ENCODE data around the gene RNPEP. TPM values are rescaled to one million over a fixed set of nuclear protein-coding genes. Genes with fewer than 3 reads are reported as not detected.
A peak's percentile ranks its signal among the peaks of the same experiment; 100 is the strongest.

The RNPEP gene
- total RNA-seq, 1 donor from 2014 or later = 75.8 TPM

- TF ChIP-seq CTCF (IDR thresholded peaks at IDR 0.05; ENCODE audit: insufficient read depth, low read length, poor library complexity, severe bottlenecking) = peak; percentile 10
- no peak overlapping the region for H3K4me3 ChIP-seq (ENCODE audit: low read depth, low read length)
Measured at GRCh38 chr1:201945157-201945556, 37.3 kb upstream of the RNPEP start.

GRCh38 chr1:201945863-201946223 is 36.6 kb upstream of the RNPEP start:
- no peaks in the 10 kb centered on the region for H3K36me3 ChIP-seq (ENCODE audit: control insufficient read depth, insufficient read depth, low read length)
- H3K4me3 ChIP-seq (ENCODE audit: low read depth, low read length) = peak overlapping the region; percentile 21
- no peak for DNase-seq (ENCODE audit: low read depth)
- H3K27me3 ChIP-seq (ENCODE audit: control insufficient read depth, insufficient read depth, low read length) = peaks cover 5% of the 10 kb centered on the region
- TF ChIP-seq CTCF (IDR thresholded peaks at IDR 0.05; ENCODE audit: insufficient read depth, low read length, poor library complexity, severe bottlenecking) = no peak

More at GRCh38 chr1:201945157-201945556, 37.3 kb upstream of the RNPEP start:
- Histone ChIP-seq H3K27me3 (ENCODE audit: control insufficient read depth, insufficient read depth, low read length) (peaks cover 5% of the 10 kb centered on the region), H3K36me3 (ENCODE audit: control insufficient read depth, insufficient read depth, low read length) (no peaks in the 10 kb centered on the region)
- DNase-seq (ENCODE audit: low read depth) = no peak

- Histone ChIP-seq H3K27me3 (ENCODE audit: control insufficient read depth, insufficient read depth, low read length) (peaks cover 5% of the 10 kb centered on the region), H3K4me3 (ENCODE audit: low read depth, low read length) (peak within 1 kb of the TSS; percentile 21), H3K36me3 (ENCODE audit: control insufficient read depth, insufficient read depth, low read length) (no peaks in the 10 kb centered on the region)
- no peak for TF ChIP-seq CTCF (IDR thresholded peaks at IDR 0.05; ENCODE audit: insufficient read depth, low read length, poor library complexity, severe bottlenecking)
- DNase-seq (ENCODE audit: low read depth) = peak; percentile 63
Measured at GRCh38 chr1:201946224-201946908, 36.1 kb upstream of the RNPEP start, which contains the start of gene LMOD1. Gene LMOD1, minus strand, starts transcription at chr1:201946548. Its CDS starts 208 bp downstream, at chr1:201946340.

GRCh38 chr1:201947697-201948008 is 34.8 kb upstream of the RNPEP start:
- Histone ChIP-seq H3K4me3 (ENCODE audit: low read depth, low read length) (no peak overlapping the region), H3K36me3 (ENCODE audit: control insufficient read depth, insufficient read depth, low read length) (no peaks in the 10 kb centered on the region), H3K27me3 (ENCODE audit: control insufficient read depth, insufficient read depth, low read length) (peaks cover 5% of the 10 kb centered on the region)
- TF ChIP-seq CTCF (IDR thresholded peaks at IDR 0.05; ENCODE audit: insufficient read depth, low read length, poor library complexity, severe bottlenecking) = no peak
- no peak for DNase-seq (ENCODE audit: low read depth)

- Histone ChIP-seq H3K36me3 (ENCODE audit: control insufficient read depth, insufficient read depth, low read length) (no peaks in the 10 kb centered on the region), H3K27me3 (ENCODE audit: control insufficient read depth, insufficient read depth, low read length) (peaks cover 5% of the 10 kb centered on the region), H3K4me3 (ENCODE audit: low read depth, low read length) (no peak overlapping the region)
- TF ChIP-seq CTCF (IDR thresholded peaks at IDR 0.05; ENCODE audit: insufficient read depth, low read length, poor library complexity, severe bottlenecking) = no peak
- no peak for DNase-seq (ENCODE audit: low read depth)
Measured at GRCh38 chr1:201949491-201949890, 33.0 kb upstream of the RNPEP start.
